Activated CD8-positive, alpha-beta T cell treated with anti-CD3 and anti-CD28 coated beads for 36 hours (primary cell): ENCODE data around the gene PHC3. TPM values are rescaled to one million over a fixed set of nuclear protein-coding genes. Genes with fewer than 3 reads are reported as not detected.

Source experiments
- ATAC-seq: fragments of 200-7000 bp; cut with Tn5 transposase; one replicate; pipeline ENCODE4 v1.10.0; 2021; ENCODE audit warnings: mild to moderate bottlenecking, moderate library complexity
- CTCF ChIA-PET: fragments of 350-600 bp; sonication (Branson Sonifier 250); formaldehyde crosslinking; loops from one replicate; lab custom pipeline; 2021; ENCODE audit warnings: antibody characterized with exemption; lab: Charles Lee
- POLR2A ChIA-PET: fragments of 350-600 bp; sonication (Branson Sonifier 250); formaldehyde crosslinking; loops from one replicate; lab custom pipeline; 2021; ENCODE audit warnings: antibody characterized with exemption; lab: Charles Lee
- DNase-seq: peaks from one replicate; pipeline ENCODE4 v3.0.0-alpha.2; 2020
- H3K27ac Mint-ChIP-seq: one replicate; pipeline ENCODE4 v1.8.0; 2021; ENCODE audit warnings: mild to moderate bottlenecking, mixed read lengths
- H3K27me3 Mint-ChIP-seq: one replicate; pipeline ENCODE4 v1.8.0; 2021; ENCODE audit warnings: mixed read lengths
- H3K36me3 Mint-ChIP-seq: one replicate; pipeline ENCODE4 v1.8.0; 2021; ENCODE audit warnings: low read depth, mixed read lengths
- H3K4me1 Mint-ChIP-seq: one replicate; pipeline ENCODE4 v1.8.0; 2021; ENCODE audit warnings: low read depth, mixed read lengths
- H3K4me3 Mint-ChIP-seq: one replicate; pipeline ENCODE4 v1.8.0; 2021; ENCODE audit warnings: mild to moderate bottlenecking, moderate library complexity, mixed read lengths
- H3K9me3 Mint-ChIP-seq: one replicate; pipeline ENCODE4 v1.8.0; 2021; ENCODE audit warnings: mixed read lengths
- CTCF ChIP-seq: fragments of 200-600 bp; IDR thresholded peaks from one replicate; pipeline ENCODE4 v1.8.0; 2022; ENCODE audit warnings: antibody characterized with exemption, mild to moderate bottlenecking
- intact Hi-C: fragments of 100-400 bp; cut with micrococcal nuclease; formaldehyde crosslinking; loops from one replicate; pipeline ENCODE4 v1.10.0; 2022
- total RNA-seq, 2 experiments: library from RNA; stranded (reverse); gene quantifications; one replicate each; pipeline ENCODE4 v1.2.3, GENCODE V29; 2021

Gene PHC3
- total RNA-seq, 2 experiments from 2014 or later, result 50.1 to 53.0 TPM

GRCh38 chr3:170085396-170085795, 96.1 kb downstream of the PHC3 start:
- Mint-ChIP-seq H3K9me3 (no peaks in the 10 kb centered on the region), H3K27ac (no peak overlapping the region)
- intact Hi-C loops, result no loop called here

GRCh38 chr3:170083343-170083742, 98.2 kb downstream of the PHC3 start:
- intact Hi-C loops, result no loop called here
- CTCF ChIA-PET, result no interaction called here
- Mint-ChIP-seq H3K36me3 (peaks cover 18% of the 10 kb centered on the region), H3K9me3 (no peaks in the 10 kb centered on the region), H3K4me3 (no peak overlapping the region), H3K27me3 (no peaks in the 10 kb centered on the region), H3K4me1 (no peaks in the 10 kb centered on the region), H3K27ac (no peak overlapping the region)
- POLR2A ChIA-PET, result interaction anchor here (2.1 kb wide), 1 partner anchor 10 kb away, joined by 4 read pairs; no protein-coding TSS in a partner anchor
- no peak for TF ChIP-seq CTCF
- DNase-seq (no peak), ATAC-seq (no peak)

More at GRCh38 chr3:170085396-170085795, 96.1 kb downstream of the PHC3 start:
- H3K4me1 Mint-ChIP-seq, result no peaks in the 10 kb centered on the region
- ATAC-seq (no peak), DNase-seq (no peak)
- no peak overlapping the region for H3K4me3 Mint-ChIP-seq
- H3K27me3 Mint-ChIP-seq, result no peaks in the 10 kb centered on the region
- H3K36me3 Mint-ChIP-seq, result peaks cover 19% of the 10 kb centered on the region
- no peak for TF ChIP-seq CTCF
- CTCF ChIA-PET, result no interaction called here
- POLR2A ChIA-PET, result no interaction called here

GRCh38 chr3:170081079-170081741, 100.3 kb downstream of the PHC3 start:
- DNase-seq (no peak), ATAC-seq (no peak)
- H3K4me3 Mint-ChIP-seq, result no peak overlapping the region
- H3K4me1 Mint-ChIP-seq, result peaks cover 6% of the 10 kb centered on the region
- POLR2A ChIA-PET, result no interaction called here
- H3K27ac Mint-ChIP-seq, result no peak overlapping the region
- intact Hi-C loops, result no loop called here
- H3K27me3 Mint-ChIP-seq, result no peaks in the 10 kb centered on the region
- no peak for TF ChIP-seq CTCF
- peaks cover 17% of the 10 kb centered on the region for H3K36me3 Mint-ChIP-seq
- no peaks in the 10 kb centered on the region for H3K9me3 Mint-ChIP-seq
- CTCF ChIA-PET, result no interaction called here

- DNase-seq, result no peak
- H3K27me3 Mint-ChIP-seq, result no peaks in the 10 kb centered on the region
- peaks cover 6% of the 10 kb centered on the region for H3K4me1 Mint-ChIP-seq
- ChIA-PET CTCF (interaction anchor here (1.0 kb wide), 1 partner anchor 20 kb away, joined by 3 read pairs; no protein-coding TSS in a partner anchor), POLR2A (interaction anchor here (1.6 kb wide), 1 partner anchor 100 kb away, joined by 5 read pairs; the partner anchor contains the start of gene PHC3)
- H3K9me3 Mint-ChIP-seq, result no peaks in the 10 kb centered on the region
- no peak for ATAC-seq
- H3K4me3 Mint-ChIP-seq, result no peak overlapping the region
- H3K27ac Mint-ChIP-seq, result no peak overlapping the region
- intact Hi-C loops, result no loop called here
- H3K36me3 Mint-ChIP-seq, result peaks cover 13% of the 10 kb centered on the region
- no peak for TF ChIP-seq CTCF
Measured at GRCh38 chr3:170080605-170081004, 100.9 kb downstream of the PHC3 start.

- CTCF ChIA-PET, result interaction anchor here (0.8 to 1.8 kb wide), 5 partner anchors 13 to 22 kb away, joined by 3 to 9 read pairs (median 3); no protein-coding TSS in a partner anchor
Measured at GRCh38 chr3:170079536-170080165, 101.9 kb downstream of the PHC3 start.

More at GRCh38 chr3:170079536-170080165, 101.9 kb downstream of the PHC3 start:
- ATAC-seq, result no peak
- intact Hi-C loops, result no loop called here
- no peak overlapping the region for H3K27ac Mint-ChIP-seq
- no peak overlapping the region for H3K4me3 Mint-ChIP-seq
- no peaks in the 10 kb centered on the region for H3K9me3 Mint-ChIP-seq
- POLR2A ChIA-PET, result interaction anchor here (1.6 kb wide), 1 partner anchor 101 kb away, joined by 5 read pairs; the partner anchor contains the start of gene PHC3
- peaks cover 6% of the 10 kb centered on the region for H3K4me1 Mint-ChIP-seq
- H3K27me3 Mint-ChIP-seq, result no peaks in the 10 kb centered on the region
- H3K36me3 Mint-ChIP-seq, result peaks cover 10% of the 10 kb centered on the region
- TF ChIP-seq CTCF, result no peak
- no peak for DNase-seq
